Lower lobe of right lung (tissue), 2 donors: Measurements from ENCODE around the gene PIH1D1. TPM values are rescaled to one million over a fixed set of nuclear protein-coding genes. Genes with fewer than 3 reads are reported as not detected.

Source experiments
- ATAC-seq, 2 donors: fragments of 200-7000 bp; cut with Tn5 transposase; one replicate each; pipeline ENCODE4 v1.9.1; 2020 to 2022; ENCODE audit warnings: mild to moderate bottlenecking in 2 of 2, moderate library complexity in 2 of 2
- DNase-seq: peaks from one replicate; pipeline ENCODE4 v3.0.0-alpha.2; 2020
- H3K27ac ChIP-seq: fragments of 200-600 bp; one replicate; pipeline ENCODE4 v1.8.0; 2022
- H3K27me3 ChIP-seq: fragments of 200-600 bp; one replicate; pipeline ENCODE4 v1.8.0; 2022; ENCODE audit warnings: low read depth
- H3K36me3 ChIP-seq: fragments of 200-600 bp; one replicate; pipeline ENCODE4 v1.8.0; 2022; ENCODE audit warnings: mild to moderate bottlenecking
- H3K4me1 ChIP-seq: fragments of 200-600 bp; one replicate; pipeline ENCODE4 v1.8.0; 2022
- H3K4me3 ChIP-seq: fragments of 200-600 bp; one replicate; pipeline ENCODE4 v1.8.0; 2022; ENCODE audit warnings: mild to moderate bottlenecking
- H3K9me3 ChIP-seq: fragments of 200-600 bp; one replicate; pipeline ENCODE4 v1.8.0; 2022
- intact Hi-C: fragments of 100-400 bp; cut with DNase I; formaldehyde crosslinking; loops from one replicate; pipeline ENCODE4 v1.11.0; 2022
- total RNA-seq: library from RNA; stranded (reverse); fragmentation: NEBNext Ultra II Directional; extraction: Animal tissue kit (Norgen Biotek cat#: 25700); gene quantifications from one replicate; pipeline ENCODE4 v1.2.1, GENCODE V29; 2021
- TF ChIP-seq, protein P1 (sequence below): fragments of 200-600 bp; IDR thresholded peaks from one replicate; pipeline ENCODE4 v1.8.0; 2022; ENCODE audit warnings: antibody characterized with exemption, mild to moderate bottlenecking
- donor health status: DM: no; HTN: yes; CAD: no; lungs with severe emphysema.

PIH1D1 gene
- total RNA-seq, 1 donor from 2014 or later, result 63.2 TPM

DNA sequence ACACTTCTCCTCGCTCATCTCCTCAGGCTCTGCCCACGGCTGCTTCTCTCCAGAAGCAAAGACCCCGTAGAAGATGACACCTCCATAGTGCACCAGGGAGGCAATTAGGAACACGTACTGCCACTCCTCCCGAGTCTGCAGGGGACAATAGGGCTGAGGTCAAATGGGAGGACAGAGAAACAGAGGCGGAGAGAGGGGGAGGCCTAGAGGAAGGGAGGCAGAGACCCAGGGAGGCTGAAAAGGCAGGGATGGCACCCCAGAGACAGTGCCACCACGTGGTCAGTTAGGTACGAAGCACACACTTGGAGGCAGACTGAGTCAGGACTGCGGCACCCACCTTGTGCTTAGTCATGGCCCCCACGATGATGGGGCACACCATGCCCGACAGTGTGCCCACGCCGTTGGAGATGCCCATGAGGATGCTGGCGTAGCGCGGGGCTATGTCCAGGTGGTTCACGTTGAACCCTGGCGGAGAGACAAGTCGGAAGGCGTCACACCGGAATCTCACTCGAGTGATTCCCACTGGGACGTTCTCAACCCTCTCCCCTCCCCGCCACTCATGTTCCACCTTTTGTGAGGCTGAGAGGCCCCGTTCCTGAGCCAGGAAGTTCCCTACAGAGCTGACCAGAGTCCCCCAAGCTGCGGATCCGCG, 20.8 kb downstream of the PIH1D1 start:
- Histone ChIP-seq H3K27ac (no peak overlapping the region), H3K4me3 (no peak overlapping the region), H3K27me3 (peaks cover 97% of the 10 kb centered on the region), H3K9me3 (no peaks in the 10 kb centered on the region), H3K4me1 (peaks cover 11% of the 10 kb centered on the region), H3K36me3 (no peaks in the 10 kb centered on the region)
- TF ChIP-seq, protein P1, sequence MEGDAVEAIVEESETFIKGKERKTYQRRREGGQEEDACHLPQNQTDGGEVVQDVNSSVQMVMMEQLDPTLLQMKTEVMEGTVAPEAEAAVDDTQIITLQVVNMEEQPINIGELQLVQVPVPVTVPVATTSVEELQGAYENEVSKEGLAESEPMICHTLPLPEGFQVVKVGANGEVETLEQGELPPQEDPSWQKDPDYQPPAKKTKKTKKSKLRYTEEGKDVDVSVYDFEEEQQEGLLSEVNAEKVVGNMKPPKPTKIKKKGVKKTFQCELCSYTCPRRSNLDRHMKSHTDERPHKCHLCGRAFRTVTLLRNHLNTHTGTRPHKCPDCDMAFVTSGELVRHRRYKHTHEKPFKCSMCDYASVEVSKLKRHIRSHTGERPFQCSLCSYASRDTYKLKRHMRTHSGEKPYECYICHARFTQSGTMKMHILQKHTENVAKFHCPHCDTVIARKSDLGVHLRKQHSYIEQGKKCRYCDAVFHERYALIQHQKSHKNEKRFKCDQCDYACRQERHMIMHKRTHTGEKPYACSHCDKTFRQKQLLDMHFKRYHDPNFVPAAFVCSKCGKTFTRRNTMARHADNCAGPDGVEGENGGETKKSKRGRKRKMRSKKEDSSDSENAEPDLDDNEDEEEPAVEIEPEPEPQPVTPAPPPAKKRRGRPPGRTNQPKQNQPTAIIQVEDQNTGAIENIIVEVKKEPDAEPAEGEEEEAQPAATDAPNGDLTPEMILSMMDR, result no peak
- ATAC-seq, result no peak
- intact Hi-C loops, result no loop called here
- no peak for DNase-seq

DNA sequence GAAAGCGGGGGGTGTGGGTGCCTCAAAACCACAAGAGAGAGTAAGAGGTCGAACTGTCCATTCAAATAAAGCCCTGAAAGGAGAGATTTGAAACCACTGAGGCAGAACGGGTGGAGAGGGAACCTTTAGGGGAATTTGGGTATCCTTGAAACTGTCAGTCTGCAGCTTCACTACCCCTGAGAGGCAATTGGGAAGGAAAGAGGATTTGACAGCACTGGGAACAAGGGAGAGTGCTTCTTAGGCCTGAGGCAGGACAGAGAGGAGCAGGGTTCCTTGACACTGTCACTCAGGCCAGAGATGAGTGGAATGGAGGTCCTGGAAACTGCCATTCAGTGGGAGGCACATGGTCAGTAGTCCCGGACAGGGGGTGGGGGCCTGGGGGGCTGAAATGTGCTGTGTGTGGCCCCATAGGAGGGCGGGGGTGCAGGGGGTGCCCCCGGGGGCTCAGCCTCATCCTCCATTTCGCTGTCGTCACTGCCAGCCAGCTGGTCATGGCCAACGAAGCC, 21.4 kb downstream of the PIH1D1 start:
- TF ChIP-seq, protein P1, result no peak
- H3K27me3 ChIP-seq, result peaks cover 97% of the 10 kb centered on the region
- DNase-seq (no peak), ATAC-seq (no peak)
- H3K4me3 ChIP-seq, result no peak overlapping the region
- intact Hi-C loops, result no loop called here
- peaks cover 11% of the 10 kb centered on the region for H3K4me1 ChIP-seq
- H3K36me3 ChIP-seq, result no peaks in the 10 kb centered on the region
- H3K27ac ChIP-seq, result no peak overlapping the region
- no peaks in the 10 kb centered on the region for H3K9me3 ChIP-seq

DNA sequence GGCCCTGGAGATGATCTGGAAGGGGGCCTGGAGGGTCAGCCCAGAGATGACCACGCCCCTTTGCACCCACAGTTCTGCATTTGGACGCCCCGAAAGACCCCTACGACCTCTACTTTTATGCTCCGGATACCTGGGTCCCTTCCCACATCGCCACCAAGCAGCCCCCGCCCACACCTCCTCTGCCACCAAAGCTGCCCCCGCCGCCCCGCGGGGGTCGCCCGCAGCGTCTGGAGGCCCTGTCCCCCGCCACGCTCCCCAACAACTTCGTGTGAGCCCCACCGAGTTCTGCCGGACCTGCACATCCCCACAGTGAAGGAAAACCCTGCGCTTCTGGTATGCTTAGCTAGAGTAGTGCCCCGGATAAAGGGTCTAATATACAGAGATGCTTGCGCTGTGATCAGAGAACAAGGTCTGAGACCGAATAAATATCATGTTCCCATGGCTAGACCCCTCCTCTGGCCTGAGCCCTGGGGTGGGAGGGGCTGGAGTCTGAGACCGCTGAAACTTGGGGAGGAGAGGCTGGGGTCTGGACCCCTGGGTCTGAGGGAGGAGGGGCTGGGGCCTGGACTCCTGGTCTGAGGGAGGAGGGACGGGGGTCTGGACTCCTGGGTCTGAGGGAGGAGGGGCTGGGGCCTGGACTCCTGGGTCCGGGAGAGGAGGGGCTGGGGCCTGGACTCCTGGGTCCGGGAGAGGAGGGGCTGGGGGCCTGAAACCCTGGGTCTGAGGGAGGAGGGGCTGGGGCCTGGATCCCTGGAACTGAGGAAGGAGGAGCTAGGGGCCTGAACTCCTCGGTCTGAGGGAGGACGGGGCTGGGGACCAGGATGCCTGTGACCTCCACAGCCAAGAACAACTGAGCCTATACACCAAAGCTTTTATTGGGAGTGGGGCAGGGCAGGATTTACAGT, 22.8 kb downstream of the PIH1D1 start:
- intact Hi-C loops, result no loop called here
- Histone ChIP-seq H3K4me1 (peaks cover 11% of the 10 kb centered on the region), H3K9me3 (no peaks in the 10 kb centered on the region), H3K27me3 (peaks cover 97% of the 10 kb centered on the region), H3K27ac (no peak overlapping the region), H3K4me3 (no peak overlapping the region), H3K36me3 (no peaks in the 10 kb centered on the region)
- DNase-seq (no peak), ATAC-seq (no peak)
- TF ChIP-seq, protein P1, result no peak

DNA sequence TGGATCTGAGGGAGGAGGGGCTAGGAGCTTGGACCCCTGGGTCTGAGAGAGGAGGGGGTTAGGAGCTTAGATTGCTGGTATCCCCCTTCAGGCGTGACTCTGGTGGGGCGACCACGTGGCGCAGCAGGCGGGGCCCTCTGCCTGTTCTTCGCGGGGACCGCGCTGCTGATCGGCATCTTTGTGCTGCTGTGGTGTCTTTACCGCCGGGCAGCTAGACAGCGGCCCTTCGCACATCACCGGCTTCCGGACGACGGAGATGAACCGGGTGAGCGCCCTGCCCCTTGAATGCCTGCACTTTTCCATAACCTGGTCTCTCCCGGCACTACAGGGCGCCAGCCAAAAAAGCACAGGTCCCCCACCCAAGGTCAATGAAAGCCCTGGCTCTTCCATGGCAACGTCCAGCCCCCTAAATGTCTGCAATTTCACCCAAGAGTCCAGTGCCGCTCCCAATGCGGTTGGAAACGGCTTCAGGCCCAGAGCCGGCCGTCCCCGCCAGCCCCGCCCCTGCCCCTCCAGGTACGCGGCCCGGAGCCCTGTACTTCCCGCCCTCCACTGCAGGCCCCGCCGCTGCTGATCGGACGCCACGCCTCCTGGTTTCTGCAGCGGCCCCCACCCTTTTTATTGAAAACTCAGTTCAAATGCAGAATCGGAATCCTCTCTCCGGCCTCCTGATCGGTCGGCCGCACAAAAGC, 23.6 kb downstream of the PIH1D1 start:
- no peaks in the 10 kb centered on the region for H3K36me3 ChIP-seq
- peak; percentile 51 to 69 for ATAC-seq

DNA sequence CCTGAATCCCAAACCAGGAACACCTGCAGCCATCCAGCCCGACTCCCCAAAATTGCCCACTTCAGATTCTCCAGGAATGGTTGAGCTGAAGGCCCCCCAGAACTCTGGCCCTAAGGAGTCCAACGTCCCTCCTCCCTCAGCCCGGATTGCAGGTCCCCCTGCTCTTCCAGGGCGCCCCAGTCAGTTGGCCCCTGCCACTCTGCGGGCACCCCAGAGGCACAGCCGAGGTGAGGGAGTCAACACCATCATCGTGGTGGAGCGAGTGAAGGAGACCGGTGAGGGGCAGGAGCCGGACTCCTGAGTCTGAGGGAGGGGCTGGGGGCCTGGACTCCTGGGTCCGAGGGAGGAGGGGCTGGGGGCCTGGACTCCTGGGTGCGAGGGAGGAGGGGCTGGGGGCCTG, 24.3 kb downstream of the PIH1D1 start:
- Histone ChIP-seq H3K27me3 (peaks cover 97% of the 10 kb centered on the region), H3K4me1 (peaks cover 23% of the 10 kb centered on the region), H3K27ac (no peak overlapping the region), H3K9me3 (no peaks in the 10 kb centered on the region), H3K36me3 (no peaks in the 10 kb centered on the region), H3K4me3 (no peak overlapping the region)
- DNase-seq (no peak), ATAC-seq (no peak)
- TF ChIP-seq, protein P1, result no peak
- intact Hi-C loops, result no loop called here

More for the DNA sequence above, 23.6 kb downstream of the PIH1D1 start:
- intact Hi-C loops, result no loop called here
- no peak for DNase-seq
- peaks cover 97% of the 10 kb centered on the region for H3K27me3 ChIP-seq
- H3K4me1 ChIP-seq, result peaks cover 16% of the 10 kb centered on the region
- H3K4me3 ChIP-seq, result no peak overlapping the region
- no peaks in the 10 kb centered on the region for H3K9me3 ChIP-seq
- TF ChIP-seq, protein P1, result no peak
- H3K27ac ChIP-seq, result no peak overlapping the region
